Smooth muscle cell (in vitro differentiated cells): ENCODE data around the gene NUP43. TPM values are rescaled to one million over a fixed set of nuclear protein-coding genes. Genes with fewer than 3 reads are reported as not detected.

ENCODE experiments used
- DNase-seq: peaks from one replicate; lab custom pipeline; 2025; ENCODE audit not compliant: unreplicated experiment; lab: John Stamatoyannopoulos, UW
- H2AFZ ChIP-seq: fragments of 200-600 bp; sonication (generic); 2 replicates; pipeline ENCODE4 v1.6.0; 2016; ENCODE audit warnings: antibody characterized with exemption, low read depth, mild to moderate bottlenecking
- H3F3A ChIP-seq: fragments of 200-600 bp; sonication (generic); 2 replicates; pipeline ENCODE4 v1.6.0; 2017; ENCODE audit warnings: antibody characterized with exemption, low read depth
- H3K27ac ChIP-seq: fragments of 200-600 bp; sonication (generic); 2 replicates; pipeline ENCODE4 v1.5.1; 2016; ENCODE audit warnings: low read depth, mild to moderate bottlenecking
- H3K27me3 ChIP-seq: fragments of 200-600 bp; sonication (generic); 2 replicates; pipeline ENCODE4 v1.6.1; 2016; ENCODE audit warnings: low read depth, mild to moderate bottlenecking
- H3K36me3 ChIP-seq: fragments of 200-600 bp; sonication (generic); 2 replicates; pipeline ENCODE4 v1.5.1; 2016; ENCODE audit warnings: low read depth
- H3K4me1 ChIP-seq: fragments of 200-600 bp; sonication (generic); 2 replicates; pipeline ENCODE4 v1.5.1; 2016; ENCODE audit warnings: low read depth
- H3K4me2 ChIP-seq: fragments of 200-600 bp; sonication (generic); 2 replicates; pipeline ENCODE4 v1.6.0; 2016; ENCODE audit warnings: mild to moderate bottlenecking
- H3K4me3 ChIP-seq: fragments of 200-600 bp; sonication (generic); 2 replicates; pipeline ENCODE4 v1.5.1; 2016; ENCODE audit warnings: mild to moderate bottlenecking
- H3K79me2 ChIP-seq: fragments of 200-600 bp; sonication (generic); 2 replicates; pipeline ENCODE4 v1.6.0; 2016; ENCODE audit warnings: low read depth, mild to moderate bottlenecking
- H3K9ac ChIP-seq: fragments of 200-600 bp; sonication (generic); 2 replicates; pipeline ENCODE4 v1.6.0; 2016; ENCODE audit warnings: low read depth
- H3K9me3 ChIP-seq: fragments of 200-600 bp; sonication (generic); replicated peaks from 2 replicates; pipeline ENCODE4 v1.5.1; 2016; ENCODE audit warnings: low read depth
- H4K20me1 ChIP-seq: fragments of 200-600 bp; sonication (generic); 2 replicates; pipeline ENCODE4 v1.6.0; 2016; ENCODE audit warnings: low read depth
- CTCF ChIP-seq: fragments of 200-600 bp; sonication (generic); IDR thresholded peaks from 2 replicates; pipeline ENCODE4 v1.5.1; 2017; ENCODE audit warnings: borderline replicate concordance, mild to moderate bottlenecking, antibody characterized with exemption; ENCODE audit not compliant: insufficient read depth, poor library complexity, severe bottlenecking
- WGBS: methylation state at CpG from one replicate; pipeline ENCODE4 v1.1.7; 2016; ENCODE audit warnings: low lambda C conversion rate; 5-methylcytosine and 5-hydroxymethylcytosine counted together
- polyA plus RNA-seq: library from polyadenylated mRNA; unstranded; fragments of >200 nt; fragmentation: Nextera tagmentation; extraction: Ambion mirVana; gene quantifications from 2 replicates; pipeline ENCODE4 v1.2.1, GENCODE V29; 2016
- total RNA-seq: library from RNA; depleted of rRNA; stranded (reverse); fragments of >200 nt; gene quantifications from 2 replicates; pipeline ENCODE4 v1.2.3, GENCODE V29; 2014

NUP43 gene
- total and polyA plus RNA-seq, 2 experiments from 2014 or later: 5.9 to 33.8 TPM

- H3K4me1 ChIP-seq: no peaks in the 10 kb centered on the region
- H3F3A ChIP-seq: no peaks in the 10 kb centered on the region
- H3K4me3 ChIP-seq: no peak overlapping the region
- no peak overlapping the region for H3K4me2 ChIP-seq
- H3K27me3 ChIP-seq: no peaks in the 10 kb centered on the region
- no peak overlapping the region for H3K9ac ChIP-seq
- DNase-seq: no peak
- peaks cover 7% of the 10 kb centered on the region for H3K36me3 ChIP-seq
- H3K9me3 ChIP-seq: no peaks in the 10 kb centered on the region
- no peak overlapping the region for H2AFZ ChIP-seq
- no peak overlapping the region for H3K27ac ChIP-seq
- no peak for TF ChIP-seq CTCF
- peaks cover 96% of the 10 kb centered on the region for H3K79me2 ChIP-seq
- H4K20me1 ChIP-seq: peaks cover 90% of the 10 kb centered on the region
- 70% methylated on average over 1 of the region's 1 CpG for WGBS
Measured at GRCh38 chr6:149696901-149697300, 49.4 kb downstream of the NUP43 start.

GRCh38 chr6:149694921-149695320 lies 51.4 kb downstream of the NUP43 start:
- no peaks in the 10 kb centered on the region for H3F3A ChIP-seq
- peaks cover 7% of the 10 kb centered on the region for H3K36me3 ChIP-seq
- no peak for DNase-seq
- 94% methylated on average over 2 of the region's 2 CpGs for WGBS
- no peak overlapping the region for H3K4me3 ChIP-seq
- peaks cover 79% of the 10 kb centered on the region for H4K20me1 ChIP-seq
- no peaks in the 10 kb centered on the region for H3K9me3 ChIP-seq
- no peak overlapping the region for H2AFZ ChIP-seq
- H3K79me2 ChIP-seq: peaks cover 93% of the 10 kb centered on the region
- H3K4me2 ChIP-seq: no peak overlapping the region
- H3K27me3 ChIP-seq: no peaks in the 10 kb centered on the region
- H3K9ac ChIP-seq: no peak overlapping the region
- H3K4me1 ChIP-seq: no peaks in the 10 kb centered on the region
- no peak for TF ChIP-seq CTCF
- no peak overlapping the region for H3K27ac ChIP-seq

GRCh38 chr6:149691201-149691600 lies 55.1 kb downstream of the NUP43 start:
- Histone ChIP-seq H3K4me2 (no peak overlapping the region), H3K9me3 (no peaks in the 10 kb centered on the region), H3K36me3 (peaks cover 3% of the 10 kb centered on the region), H3F3A (no peaks in the 10 kb centered on the region), H3K4me1 (no peaks in the 10 kb centered on the region), H3K27ac (no peak overlapping the region), H3K4me3 (no peak overlapping the region), H3K79me2 (peaks cover 74% of the 10 kb centered on the region), H3K9ac (no peak overlapping the region), H2AFZ (no peak overlapping the region), H3K27me3 (no peaks in the 10 kb centered on the region), H4K20me1 (peaks cover 80% of the 10 kb centered on the region)
- WGBS: 96% methylated on average over 2 of the region's 2 CpGs
- no peak for TF ChIP-seq CTCF
- DNase-seq: no peak

GRCh38 chr6:149686230-149686629 lies 60.1 kb downstream of the NUP43 start:
- Histone ChIP-seq H3K4me3 (no peak overlapping the region), H3K79me2 (peaks cover 44% of the 10 kb centered on the region), H3K27me3 (no peaks in the 10 kb centered on the region), H3K36me3 (peaks cover 7% of the 10 kb centered on the region), H3K4me1 (no peaks in the 10 kb centered on the region), H2AFZ (no peak overlapping the region), H3K27ac (no peak overlapping the region), H3K4me2 (no peak overlapping the region), H3K9ac (no peak overlapping the region), H4K20me1 (peaks cover 87% of the 10 kb centered on the region), H3F3A (no peaks in the 10 kb centered on the region), H3K9me3 (no peaks in the 10 kb centered on the region)
- no peak for DNase-seq
- no peak for TF ChIP-seq CTCF
- 91% methylated on average over 7 of the region's 7 CpGs for WGBS
